Panc1 (cell line): ENCODE measurements around the gene COTL1. TPM values are rescaled to one million over a fixed set of nuclear protein-coding genes. Genes with fewer than 3 reads are reported as not detected.

ENCODE experiments used
- ATAC-seq: fragments of 200-7000 bp; cut with Tn5 transposase; 2 replicates; pipeline ENCODE4 v1.9.1; 2020; ENCODE audit warnings: mild to moderate bottlenecking, moderate library complexity
- BruUV-seq: library from RNA; stranded (reverse); fragments of 400-500 nt; replicated peaks from 2 replicates; lab custom pipeline; 2021; lab: Mats Ljungman, UMichigan
- CTCF ChIA-PET: fragments of 300-600 bp; sonication (Branson Sonifier 250); formaldehyde crosslinking; loops from one replicate; lab custom pipeline; 2022; ENCODE audit warnings: antibody characterized with exemption; lab: Charles Lee
- POLR2A ChIA-PET: fragments of 300-600 bp; sonication (Branson Sonifier 250); formaldehyde crosslinking; loops from one replicate; lab custom pipeline; 2022; ENCODE audit warnings: antibody characterized with exemption; lab: Charles Lee
- DNase-seq: peaks from one replicate; pipeline ENCODE4 v3.0.0-alpha.2; 2010; ENCODE audit warnings: low read depth, low spot score
- H3K27ac ChIP-seq: 2 replicates; pipeline ENCODE4 v1.5.1; 2011; ENCODE audit warnings: mild to moderate bottlenecking, low read length, inconsistent platforms
- H3K27me3 ChIP-seq: fragments of 200-500 bp; sonication (Bioruptor generic); 2 replicates; pipeline ENCODE4 v1.6.0; 2014; ENCODE audit warnings: low read length, inconsistent platforms; ENCODE audit not compliant: control insufficient read depth, insufficient read depth
- H3K36me3 ChIP-seq: fragments of 200-500 bp; sonication (Bioruptor generic); 2 replicates; pipeline ENCODE4 v1.5.1; 2014; ENCODE audit warnings: inconsistent platforms, mild to moderate bottlenecking, low read length, moderate library complexity; ENCODE audit not compliant: control insufficient read depth, insufficient read depth
- H3K4me1 ChIP-seq: 2 replicates; pipeline ENCODE4 v1.5.1; 2011; ENCODE audit warnings: inconsistent platforms, mild to moderate bottlenecking, low read length, moderate library complexity; ENCODE audit not compliant: control insufficient read depth, insufficient read depth
- H3K4me3 ChIP-seq, 2 experiments: 2 replicates each; pipeline ENCODE4 v1.5.1; 2011 to 2012; ENCODE audit warnings: low read depth in 2 of 2, low read length in 2 of 2, mild to moderate bottlenecking in 2 of 2, inconsistent platforms in 1 of 2, moderate library complexity in 1 of 2
- H3K9me3 ChIP-seq: fragments of 200-500 bp; sonication (Bioruptor generic); 2 replicates; pipeline ENCODE4 v1.5.1; 2014; ENCODE audit warnings: low read depth, mild to moderate bottlenecking, inconsistent platforms, low read length, moderate library complexity; ENCODE audit not compliant: control insufficient read depth, insufficient read depth
- CTCF ChIP-seq: fragments of 450-650 bp; IDR thresholded peaks from 2 replicates; pipeline ENCODE4 v1.5.1; 2017; ENCODE audit warnings: mild to moderate bottlenecking
- POLR2AphosphoS5 ChIP-seq: IDR thresholded peaks from 2 replicates; pipeline ENCODE4 v1.6.1; 2012; ENCODE audit warnings: mild to moderate bottlenecking, low read depth, low read length, moderate library complexity
- REST ChIP-seq, 2 experiments: IDR thresholded peaks; 2 replicates each; pipeline ENCODE4 v1.6.1; 2011 to 2012; ENCODE audit warnings: low read depth in 2 of 2, control low read depth in 1 of 2, low read length in 1 of 2, mild to moderate bottlenecking in 1 of 2, moderate library complexity in 1 of 2; ENCODE audit not compliant: insufficient read depth in 1 of 2
- SIN3A ChIP-seq: IDR thresholded peaks from 2 replicates; pipeline ENCODE4 v1.6.1; 2012; ENCODE audit warnings: low read depth, mild to moderate bottlenecking, low read length, moderate library complexity, borderline replicate concordance; ENCODE audit not compliant: insufficient read depth
- TCF7L2 ChIP-seq: IDR thresholded peaks from 2 replicates; pipeline ENCODE4 v1.6.1; 2011; ENCODE audit warnings: mild to moderate bottlenecking, low read depth, low read length, inconsistent platforms
- in situ Hi-C: cut with HindIII; loops from 2 replicates; pipeline ENCODE4 v1.10.0; 2016; ENCODE audit warnings: low sequenced_read_pairs, low pct_unique_long_range_greater_than_20kb
- intact Hi-C: fragments of 100-400 bp; cut with micrococcal nuclease; formaldehyde crosslinking; loops from one replicate; pipeline ENCODE4 v1.10.0; 2022; ENCODE audit not compliant: unreplicated experiment
- total RNA-seq: library from RNA; stranded (reverse); gene quantifications from one replicate; pipeline ENCODE4 v1.2.1, GENCODE V29; 2021; ENCODE audit not compliant: unreplicated experiment

The COTL1 gene
- total RNA-seq, 1 experiment from 2014 or later = 302 TPM

GRCh38 chr16:84638231-84638806 lies 20.4 kb upstream of the COTL1 start:
- H3K4me1 ChIP-seq = peaks cover 4% of the 10 kb centered on the region; the same call in 1 of the 2 replicates
- ChIA-PET POLR2A (no interaction called here), CTCF (no interaction called here)
- H3K9me3 ChIP-seq = no peaks in the 10 kb centered on the region
- intact Hi-C loops (no loop called here), in situ Hi-C loops (no loop called here)
- ATAC-seq (no peak), DNase-seq (no peak)
- TF ChIP-seq CTCF (no peak), SIN3A (no peak), REST (IDR thresholded peaks at IDR 0.05; ENCODE audit: insufficient read depth in 1 of 2, low read depth in 2 of 2, low read length in 1 of 2) (no peak), POLR2AphosphoS5 (no peak), TCF7L2 (no peak)
- no peak overlapping the region for H3K4me3 ChIP-seq
- H3K27me3 ChIP-seq = no peaks in the 10 kb centered on the region
- H3K36me3 ChIP-seq = no peaks in the 10 kb centered on the region
- no TSS peak for BruUV-seq
- H3K27ac ChIP-seq = no peak overlapping the region

- ATAC-seq (no peak), DNase-seq (no peak)
- no peaks in the 10 kb centered on the region for H3K36me3 ChIP-seq
- BruUV-seq = no TSS peak
- H3K27ac ChIP-seq = no peak overlapping the region
- ChIA-PET CTCF (no interaction called here), POLR2A (interaction anchor here (0.6 kb wide), 1 partner anchor 394 kb away, joined by 4 read pairs; no protein-coding TSS in a partner anchor)
- H3K27me3 ChIP-seq = no peaks in the 10 kb centered on the region
- intact Hi-C loops (no loop called here), in situ Hi-C loops (no loop called here)
- TF ChIP-seq TCF7L2 = no peak
- TF ChIP-seq REST (IDR thresholded peaks at IDR 0.05; ENCODE audit: insufficient read depth in 1 of 2, low read depth in 2 of 2, low read length in 1 of 2) = no peak
- TF ChIP-seq CTCF = no peak
- TF ChIP-seq POLR2AphosphoS5 = no peak
- no peak for TF ChIP-seq SIN3A
- no peaks in the 10 kb centered on the region for H3K9me3 ChIP-seq
- H3K4me3 ChIP-seq = no peak overlapping the region
- H3K4me1 ChIP-seq = no peaks in the 10 kb centered on the region
Measured at GRCh38 chr16:84637709-84638108, 19.8 kb upstream of the COTL1 start.
